Measurements from ENCODE around the gene NR2E1. TPM values are rescaled to one million over a fixed set of nuclear protein-coding genes. Genes with fewer than 3 reads are reported as not detected.

Gene NR2E1
- total RNA-seq, 1 donor from 2014 or later, result not detected

DNA sequence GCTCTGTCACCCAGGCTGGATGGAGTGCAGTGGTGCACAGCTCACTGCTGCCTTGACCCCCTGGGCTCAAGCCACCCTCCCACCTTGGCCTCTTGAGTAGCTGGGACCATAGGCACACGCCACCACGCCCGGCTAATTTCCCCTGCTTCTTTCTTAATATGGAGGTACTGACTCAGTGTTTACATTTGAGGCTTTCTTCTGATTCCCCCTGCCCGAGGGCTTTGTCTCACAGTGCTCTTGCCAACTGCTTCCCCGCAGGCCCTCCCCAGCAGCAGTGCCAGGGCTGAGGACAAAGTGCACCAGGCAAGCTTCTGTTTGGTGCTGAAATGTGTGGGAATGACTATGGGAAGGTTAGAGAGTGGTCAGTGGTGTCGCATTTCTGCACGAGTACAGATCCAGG lies 34.8 kb downstream of the NR2E1 start:
- H3K9me3 Mint-ChIP-seq (ENCODE audit: low read depth), result no peaks in the 10 kb centered on the region
- H3K27ac Mint-ChIP-seq, result no peak overlapping the region
- no peaks in the 10 kb centered on the region for H3K27me3 Mint-ChIP-seq
- H3K4me1 Mint-ChIP-seq (ENCODE audit: low read depth), result peaks cover 5% of the 10 kb centered on the region
- DNase-seq (ENCODE audit: low spot score, unreplicated experiment), result no peak
- TF ChIP-seq CTCF (IDR thresholded peaks at IDR 0.05; ENCODE audit: unreplicated experiment), result no peak
- H3K4me3 Mint-ChIP-seq (ENCODE audit: low read depth), result no peak overlapping the region
- H3K36me3 Mint-ChIP-seq (ENCODE audit: insufficient read depth), result peaks cover 2% of the 10 kb centered on the region

- no peaks in the 10 kb centered on the region for H3K27me3 Mint-ChIP-seq
- no peak for TF ChIP-seq CTCF (IDR thresholded peaks at IDR 0.05; ENCODE audit: unreplicated experiment)
- DNase-seq (ENCODE audit: low spot score, unreplicated experiment), result no peak
- peaks cover 5% of the 10 kb centered on the region for H3K4me1 Mint-ChIP-seq (ENCODE audit: low read depth)
- peaks cover 2% of the 10 kb centered on the region for H3K36me3 Mint-ChIP-seq (ENCODE audit: insufficient read depth)
- H3K4me3 Mint-ChIP-seq (ENCODE audit: low read depth), result no peak overlapping the region
- H3K27ac Mint-ChIP-seq, result peak overlapping the region; percentile 8
- no peaks in the 10 kb centered on the region for H3K9me3 Mint-ChIP-seq (ENCODE audit: low read depth)
Observed at GRCh38 chr6:108203189-108204112, 37.6 kb downstream of the NR2E1 start.

DNA sequence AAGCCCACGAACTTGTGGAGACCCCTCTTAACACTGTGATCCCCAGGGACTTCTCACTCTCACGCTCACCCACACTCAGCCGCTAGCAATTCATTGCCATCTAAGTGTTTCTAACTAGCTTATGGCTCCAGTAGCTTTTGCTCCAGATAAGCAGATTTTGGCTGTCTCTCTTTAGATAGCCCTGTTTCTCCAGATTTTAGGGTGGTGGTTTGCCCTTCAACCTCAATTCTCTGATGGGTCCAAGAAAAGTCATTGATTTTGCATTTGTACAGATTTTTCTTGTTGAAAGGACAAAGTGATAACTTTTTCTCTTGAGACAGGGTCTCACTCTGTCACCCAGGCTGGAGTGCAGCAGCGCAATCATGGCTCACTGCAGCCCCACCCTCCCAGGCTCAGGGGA lies 41.2 kb downstream of the NR2E1 start:
- Mint-ChIP-seq H3K4me1 (ENCODE audit: low read depth) (peaks cover 10% of the 10 kb centered on the region), H3K9me3 (ENCODE audit: low read depth) (no peaks in the 10 kb centered on the region), H3K4me3 (ENCODE audit: low read depth) (no peak overlapping the region), H3K27me3 (no peaks in the 10 kb centered on the region), H3K36me3 (ENCODE audit: insufficient read depth) (peaks cover 4% of the 10 kb centered on the region), H3K27ac (no peak overlapping the region)
- no peak for TF ChIP-seq CTCF (IDR thresholded peaks at IDR 0.05; ENCODE audit: unreplicated experiment)
- no peak for DNase-seq (ENCODE audit: low spot score, unreplicated experiment)

DNA sequence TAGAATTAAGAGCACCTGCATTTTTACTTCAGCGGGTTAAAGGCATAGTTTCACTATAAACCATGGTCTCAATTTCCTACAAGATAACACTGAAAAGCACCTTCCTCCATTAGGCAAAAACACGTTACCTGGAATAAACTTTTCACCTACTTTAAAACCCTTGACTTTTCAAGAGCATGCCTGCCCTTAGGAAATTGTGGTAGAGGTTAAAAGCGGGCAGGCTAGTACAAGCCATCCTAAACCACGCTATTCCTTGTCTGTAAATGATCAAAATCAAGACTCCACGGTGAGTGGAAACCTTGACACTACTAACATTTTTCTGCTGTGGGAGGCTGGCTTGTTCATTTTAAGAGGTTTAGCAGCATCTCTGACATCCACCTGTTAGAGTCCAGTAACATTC lies 43.9 kb downstream of the NR2E1 start:
- no peak overlapping the region for H3K27ac Mint-ChIP-seq
- TF ChIP-seq CTCF (IDR thresholded peaks at IDR 0.05; ENCODE audit: unreplicated experiment), result no peak
- no peaks in the 10 kb centered on the region for H3K9me3 Mint-ChIP-seq (ENCODE audit: low read depth)
- no peak overlapping the region for H3K4me3 Mint-ChIP-seq (ENCODE audit: low read depth)
- H3K27me3 Mint-ChIP-seq, result no peaks in the 10 kb centered on the region
- peaks cover 8% of the 10 kb centered on the region for H3K4me1 Mint-ChIP-seq (ENCODE audit: low read depth)
- H3K36me3 Mint-ChIP-seq (ENCODE audit: insufficient read depth), result peaks cover 4% of the 10 kb centered on the region
- no peak for DNase-seq (ENCODE audit: low spot score, unreplicated experiment)

DNA sequence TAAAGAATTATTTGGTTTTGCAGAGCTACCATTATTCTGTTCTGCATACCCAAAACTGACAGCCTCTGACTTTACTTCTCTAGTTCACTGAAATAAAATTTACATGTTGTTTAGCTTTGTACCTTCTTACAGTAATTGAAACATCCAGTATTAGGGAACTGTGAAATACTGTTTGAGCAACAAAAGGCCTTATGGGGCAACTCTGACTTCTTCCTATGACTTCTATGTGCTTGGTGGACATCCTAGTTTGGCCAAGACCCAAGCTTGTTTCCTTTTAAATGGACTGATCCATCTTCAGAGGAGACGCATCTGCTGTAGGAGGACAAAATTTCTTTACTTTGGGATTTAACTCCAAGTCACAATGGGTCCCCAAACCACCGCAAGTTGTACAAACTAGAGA lies 44.7 kb downstream of the NR2E1 start:
- no peaks in the 10 kb centered on the region for H3K9me3 Mint-ChIP-seq (ENCODE audit: low read depth)
- no peak overlapping the region for H3K27ac Mint-ChIP-seq
- TF ChIP-seq CTCF (IDR thresholded peaks at IDR 0.05; ENCODE audit: unreplicated experiment), result no peak
- no peak overlapping the region for H3K4me3 Mint-ChIP-seq (ENCODE audit: low read depth)
- DNase-seq (ENCODE audit: low spot score, unreplicated experiment), result no peak
- peaks cover 6% of the 10 kb centered on the region for H3K36me3 Mint-ChIP-seq (ENCODE audit: insufficient read depth)
- peaks cover 8% of the 10 kb centered on the region for H3K4me1 Mint-ChIP-seq (ENCODE audit: low read depth)
- no peaks in the 10 kb centered on the region for H3K27me3 Mint-ChIP-seq
